ENCODE data around the gene FOXP1. TPM values are rescaled to one million over a fixed set of nuclear protein-coding genes. Genes with fewer than 3 reads are reported as not detected.

FOXP1 gene
- total and polyA plus RNA-seq, 2 experiments from 2014 or later, result 37.4 to 59.9 TPM

GRCh38 chr3:71400986-71401451, 182.5 kb downstream of the FOXP1 start:
- 95 to 98% methylated on average over 6 of the region's 6 CpGs for WGBS, 2 experiments (ENCODE audit: low coverage in 1 of 2, low lambda C conversion rate in 2 of 2, missing lambda C conversion rate in 2 of 2)
- Histone ChIP-seq H3K9me3 (ENCODE audit: low read depth) (no peaks in the 10 kb centered on the region), H3K27ac (no peak overlapping the region), H3K4me2 (ENCODE audit: unreplicated experiment) (no peak overlapping the region), H3K4me3 (no peak overlapping the region), H3K4me1 (ENCODE audit: insufficient read depth) (peaks cover 13% of the 10 kb centered on the region), H2AFZ (no peak overlapping the region), H3K9me2 (ENCODE audit: insufficient read depth) (no peaks in the 10 kb centered on the region), H3F3A (ENCODE audit: insufficient read depth) (no peaks in the 10 kb centered on the region), H3K9ac (no peak overlapping the region), H3K27me3 (replicated peaks; ENCODE audit: insufficient read depth) (no peaks in the 10 kb centered on the region), H4K20me1 (ENCODE audit: insufficient read depth) (no peaks in the 10 kb centered on the region), H3K79me2 (ENCODE audit: insufficient read depth) (peaks cover 46% of the 10 kb centered on the region), H3K36me3 (ENCODE audit: low read depth) (no peaks in the 10 kb centered on the region)
- in situ Hi-C loops (cut with MboI), result no loop called here
- no peak for DNase-seq
- no peak for TF ChIP-seq EZH2 (IDR thresholded peaks at IDR 0.05; ENCODE audit: insufficient read depth, poor library complexity, severe bottlenecking)
- no peak for TF ChIP-seq EZH2phosphoT487 (IDR thresholded peaks at IDR 0.05; ENCODE audit: insufficient read depth, low read depth)

GRCh38 chr3:71399478-71399877, 184.1 kb downstream of the FOXP1 start:
- no peak for DNase-seq
- no peak overlapping the region for H3K9ac ChIP-seq
- H3K9me2 ChIP-seq (ENCODE audit: insufficient read depth), result no peaks in the 10 kb centered on the region
- peaks cover 18% of the 10 kb centered on the region for H3K4me1 ChIP-seq (ENCODE audit: insufficient read depth)
- H3K4me2 ChIP-seq (ENCODE audit: unreplicated experiment), result no peak overlapping the region
- no peak overlapping the region for H3K27ac ChIP-seq
- H3K79me2 ChIP-seq (ENCODE audit: insufficient read depth), result peaks cover 40% of the 10 kb centered on the region
- WGBS, 2 experiments (ENCODE audit: low coverage in 1 of 2, low lambda C conversion rate in 2 of 2, missing lambda C conversion rate in 2 of 2), result 88% methylated on average over 3 of the region's 3 CpGs
- H3K9me3 ChIP-seq (ENCODE audit: low read depth), result no peaks in the 10 kb centered on the region
- TF ChIP-seq EZH2phosphoT487 (IDR thresholded peaks at IDR 0.05; ENCODE audit: insufficient read depth, low read depth) (no peak), EZH2 (IDR thresholded peaks at IDR 0.05; ENCODE audit: insufficient read depth, poor library complexity, severe bottlenecking) (no peak)
- H4K20me1 ChIP-seq (ENCODE audit: insufficient read depth), result no peaks in the 10 kb centered on the region
- no peak overlapping the region for H3K4me3 ChIP-seq
- H3K27me3 ChIP-seq (replicated peaks; ENCODE audit: insufficient read depth), result no peaks in the 10 kb centered on the region
- no peaks in the 10 kb centered on the region for H3F3A ChIP-seq (ENCODE audit: insufficient read depth)
- H3K36me3 ChIP-seq (ENCODE audit: low read depth), result no peaks in the 10 kb centered on the region
- H2AFZ ChIP-seq, result no peak overlapping the region
- in situ Hi-C loops (cut with MboI), result no loop called here

- no peak overlapping the region for H3K4me2 ChIP-seq (ENCODE audit: unreplicated experiment)
- TF ChIP-seq EZH2phosphoT487 (IDR thresholded peaks at IDR 0.05; ENCODE audit: insufficient read depth, low read depth) (no peak), EZH2 (IDR thresholded peaks at IDR 0.05; ENCODE audit: insufficient read depth, poor library complexity, severe bottlenecking) (no peak)
- H3K36me3 ChIP-seq (ENCODE audit: low read depth), result no peaks in the 10 kb centered on the region
- H4K20me1 ChIP-seq (ENCODE audit: insufficient read depth), result no peaks in the 10 kb centered on the region
- H2AFZ ChIP-seq, result no peak overlapping the region
- H3K4me3 ChIP-seq, result no peak overlapping the region
- peaks cover 52% of the 10 kb centered on the region for H3K79me2 ChIP-seq (ENCODE audit: insufficient read depth)
- no peaks in the 10 kb centered on the region for H3K9me3 ChIP-seq (ENCODE audit: low read depth)
- no peaks in the 10 kb centered on the region for H3F3A ChIP-seq (ENCODE audit: insufficient read depth)
- H3K27ac ChIP-seq, result no peak overlapping the region
- H3K9ac ChIP-seq, result no peak overlapping the region
- peaks cover 18% of the 10 kb centered on the region for H3K4me1 ChIP-seq (ENCODE audit: insufficient read depth)
- no peak for DNase-seq
- H3K27me3 ChIP-seq (replicated peaks; ENCODE audit: insufficient read depth), result no peaks in the 10 kb centered on the region
- 83 to 89% methylated on average over 4 of the region's 4 CpGs for WGBS, 2 experiments (ENCODE audit: low coverage in 1 of 2, low lambda C conversion rate in 2 of 2, missing lambda C conversion rate in 2 of 2)
- in situ Hi-C loops (cut with MboI), result no loop called here
- H3K9me2 ChIP-seq (ENCODE audit: insufficient read depth), result no peaks in the 10 kb centered on the region
These were observed 185.2 kb downstream of the FOXP1 start for GRCh38 chr3:71398157-71398836.

- WGBS, 2 experiments (ENCODE audit: low coverage in 1 of 2, low lambda C conversion rate in 2 of 2, missing lambda C conversion rate in 2 of 2), result 79 to 88% methylated on average over 2 of the region's 2 CpGs
- H3F3A ChIP-seq (ENCODE audit: insufficient read depth), result no peaks in the 10 kb centered on the region
- no peaks in the 10 kb centered on the region for H3K9me3 ChIP-seq (ENCODE audit: low read depth)
- no peak overlapping the region for H2AFZ ChIP-seq
- H3K36me3 ChIP-seq (ENCODE audit: low read depth), result no peaks in the 10 kb centered on the region
- TF ChIP-seq EZH2 (IDR thresholded peaks at IDR 0.05; ENCODE audit: insufficient read depth, poor library complexity, severe bottlenecking) (no peak), EZH2phosphoT487 (IDR thresholded peaks at IDR 0.05; ENCODE audit: insufficient read depth, low read depth) (no peak)
- H3K27ac ChIP-seq, result no peak overlapping the region
- DNase-seq, result no peak
- H3K9ac ChIP-seq, result no peak overlapping the region
- H3K4me1 ChIP-seq (ENCODE audit: insufficient read depth), result peaks cover 21% of the 10 kb centered on the region
- no peaks in the 10 kb centered on the region for H3K27me3 ChIP-seq (replicated peaks; ENCODE audit: insufficient read depth)
- H3K4me2 ChIP-seq (ENCODE audit: unreplicated experiment), result no peak overlapping the region
- in situ Hi-C loops (cut with MboI), result no loop called here
- H3K79me2 ChIP-seq (ENCODE audit: insufficient read depth), result peaks cover 57% of the 10 kb centered on the region
- H3K4me3 ChIP-seq, result no peak overlapping the region
- no peaks in the 10 kb centered on the region for H3K9me2 ChIP-seq (ENCODE audit: insufficient read depth)
- 0 out of 2 replicates have a peak, but pooled peaks cover under 1% of the 10 kb centered on the region for H4K20me1 ChIP-seq (ENCODE audit: insufficient read depth)
These were observed 185.8 kb downstream of the FOXP1 start for GRCh38 chr3:71397726-71398125.
